H1 (cell line): ENCODE results near the gene PTPRO. TPM values are rescaled to one million over a fixed set of nuclear protein-coding genes. Genes with fewer than 3 reads are reported as not detected.
A peak's percentile ranks its signal among the peaks of the same experiment; 100 is the strongest.

Experiments used
- CTCF ChIA-PET: fragments of 300-600 bp; sonication (Branson Sonifier 250); formaldehyde crosslinking; loops from one replicate; lab custom pipeline; 2021; ENCODE audit not compliant: partially characterized antibody; lab: Charles Lee
- POLR2A ChIA-PET: fragments of 300-600 bp; sonication (Branson Sonifier 250); formaldehyde crosslinking; loops from one replicate; lab custom pipeline; 2021; ENCODE audit warnings: inconsistent platforms; ENCODE audit not compliant: partially characterized antibody; lab: Charles Lee
- DNase-seq, 2 experiments: peaks; one replicate each; pipeline versions ENCODE4 v3.0.0 to v3.0.0-alpha.2; 2010 to 2022; ENCODE audit warnings: low spot score in 2 of 2, low read depth in 1 of 2, mixed read lengths in 1 of 2
- FAIRE-seq: peaks from 2 replicates; lab custom pipeline; 2011; peaks lifted over from hg19 to GRCh38; lab: Jason Lieb, UNC
- H2AFZ ChIP-seq: 2 replicates; pipeline ENCODE4 v1.8.1; 2012; ENCODE audit warnings: low read length, inconsistent platforms
- H2AK5ac ChIP-seq: 2 replicates; pipeline ENCODE4 v1.6.1; 2013; ENCODE audit warnings: low read depth, low read length
- H2BK120ac ChIP-seq: replicated peaks from 2 replicates; pipeline ENCODE3; 2013; ENCODE audit warnings: low read depth, low read length, inconsistent platforms
- H2BK12ac ChIP-seq: 2 replicates; pipeline ENCODE4 v1.6.1; 2013; ENCODE audit warnings: low read depth, low read length
- H2BK15ac ChIP-seq: 2 replicates; pipeline ENCODE4 v1.6.1; 2013; ENCODE audit warnings: low read length
- H2BK20ac ChIP-seq: 2 replicates; pipeline ENCODE4 v1.6.1; 2013; ENCODE audit warnings: low read length
- H2BK5ac ChIP-seq: 2 replicates; pipeline ENCODE4 v1.6.1; 2013; ENCODE audit warnings: low read depth, low read length
- H3K14ac ChIP-seq: 2 replicates; pipeline ENCODE4 v1.6.1; 2013; ENCODE audit warnings: inconsistent platforms; ENCODE audit not compliant: insufficient read length
- H3K18ac ChIP-seq: 2 replicates; pipeline ENCODE4 v1.6.1; 2013; ENCODE audit warnings: low read length; ENCODE audit errors: extremely low read depth
- H3K23ac ChIP-seq: 2 replicates; pipeline ENCODE4 v1.6.1; 2013; ENCODE audit warnings: inconsistent platforms; ENCODE audit not compliant: insufficient read length
- H3K23me2 ChIP-seq: 2 replicates; pipeline ENCODE4 v1.6.1; 2013; ENCODE audit warnings: low read depth, low read length
- H3K27ac ChIP-seq: 2 replicates; pipeline ENCODE4 v1.6.1; 2011; ENCODE audit warnings: low read depth, low read length, inconsistent platforms
- H3K27me3 ChIP-seq, 4 experiments: replicated peaks in 1 of 4; 1 replicate in 1 of 4; 2 replicates in 3 of 4; pipeline versions ENCODE4 v1.6.1 to v1.8.1; 2011 to 2013; ENCODE audit warnings: low read length in 3 of 4, mild to moderate bottlenecking in 3 of 4, inconsistent platforms in 2 of 4, mixed read lengths in 2 of 4, moderate library complexity in 1 of 4; ENCODE audit not compliant: control insufficient read depth in 3 of 4, insufficient read depth in 3 of 4; ENCODE audit errors: extremely low read depth in 1 of 4
- H3K36me3 ChIP-seq, 4 experiments: 2 replicates each; pipeline versions ENCODE4 v1.6.1 to v1.8.1; 2011 to 2013; ENCODE audit warnings: mild to moderate bottlenecking in 4 of 4, low read length in 3 of 4, moderate library complexity in 2 of 4, control low read depth in 1 of 4, inconsistent platforms in 1 of 4; ENCODE audit not compliant: insufficient read depth in 4 of 4, control insufficient read depth in 2 of 4
- H3K4ac ChIP-seq: replicated peaks from 2 replicates; pipeline ENCODE3; 2013; ENCODE audit warnings: low read length, low read depth, mixed read lengths, inconsistent platforms; ENCODE audit not compliant: insufficient read length
- H3K4me1 ChIP-seq, 4 experiments: replicated peaks in 1 of 4; 1 replicate in 1 of 4; 2 replicates in 3 of 4; pipeline versions ENCODE4 v1.6.1 to v1.8.1; 2011 to 2013; ENCODE audit warnings: low read length in 3 of 4, inconsistent platforms in 2 of 4, mixed read lengths in 1 of 4; ENCODE audit not compliant: insufficient read depth in 4 of 4, control insufficient read depth in 3 of 4
- H3K4me2 ChIP-seq, 2 experiments: 2 replicates each; pipeline versions ENCODE4 v1.6.1 to v1.8.1; 2011 to 2013; ENCODE audit warnings: low read depth in 2 of 2, low read length in 2 of 2, control low read depth in 1 of 2, inconsistent platforms in 1 of 2, mild to moderate bottlenecking in 1 of 2; ENCODE audit not compliant: insufficient read depth in 1 of 2
- H3K4me3 ChIP-seq, 4 experiments: fragments of 200-600, 300-600 bp in 1 of 4; sonication (generic), shearing (Covaris generic), sonication (Bioruptor Twin) in 1 of 4; 2 replicates each; pipeline versions ENCODE4 v1.5.1 to v1.8.1; 2011 to 2016; ENCODE audit warnings: low read length in 4 of 4, low read depth in 3 of 4, control low read depth in 2 of 4, inconsistent platforms in 2 of 4, mild to moderate bottlenecking in 2 of 4, mixed read lengths in 1 of 4, moderate library complexity in 1 of 4; ENCODE audit not compliant: insufficient read depth in 2 of 4; ENCODE audit errors: extremely low read depth in 1 of 4
- H3K56ac ChIP-seq: replicated peaks from 2 replicates; pipeline ENCODE3; 2013; ENCODE audit warnings: low read depth, mild to moderate bottlenecking, mixed read lengths, low read length, inconsistent platforms; ENCODE audit not compliant: insufficient read length
- H3K79me1 ChIP-seq: 2 replicates; pipeline ENCODE4 v1.6.1; 2013; ENCODE audit warnings: low read depth, low read length, control low read depth
- H3K79me2 ChIP-seq, 2 experiments: 2 replicates each; pipeline versions ENCODE4 v1.6.1 to v1.8.1; 2012 to 2013; ENCODE audit warnings: low read length in 2 of 2, mild to moderate bottlenecking in 2 of 2, inconsistent platforms in 1 of 2; ENCODE audit not compliant: insufficient read depth in 2 of 2, control insufficient read depth in 1 of 2
- H3K9ac ChIP-seq, 4 experiments: replicated peaks in 1 of 4; 1 replicate in 1 of 4; 2 replicates in 3 of 4; pipeline versions ENCODE4 v1.6.1 to v1.8.1; 2011 to 2013; ENCODE audit warnings: low read depth in 3 of 4, low read length in 3 of 4, control low read depth in 2 of 4, mild to moderate bottlenecking in 2 of 4, moderate library complexity in 2 of 4, inconsistent platforms in 1 of 4; ENCODE audit errors: extremely low read depth in 1 of 4
- H3K9me3 ChIP-seq, 2 experiments: 2 replicates each; pipeline versions ENCODE4 v1.6.1 to v1.8.1; 2012 to 2013; ENCODE audit warnings: mild to moderate bottlenecking in 2 of 2, moderate library complexity in 2 of 2, control low read depth in 1 of 2, inconsistent platforms in 1 of 2, low read depth in 1 of 2, low read length in 1 of 2, mixed read lengths in 1 of 2; ENCODE audit not compliant: insufficient read depth in 2 of 2
- H4K20me1 ChIP-seq, 2 experiments: replicated peaks in 1 of 2; 2 replicates each; pipeline versions ENCODE3 to v1.8.1; 2011 to 2013; ENCODE audit warnings: inconsistent platforms in 2 of 2, low read length in 2 of 2, mild to moderate bottlenecking in 1 of 2; ENCODE audit not compliant: insufficient read depth in 2 of 2, control insufficient read depth in 1 of 2
- H4K5ac ChIP-seq: 2 replicates; pipeline ENCODE4 v1.6.1; 2013; ENCODE audit warnings: low read length, low read depth, mixed read lengths, inconsistent platforms; ENCODE audit not compliant: insufficient read length
- H4K8ac ChIP-seq: 2 replicates; pipeline ENCODE4 v1.8.0; 2013; ENCODE audit warnings: mild to moderate bottlenecking, moderate library complexity, low read length, inconsistent platforms; ENCODE audit not compliant: insufficient read depth; ENCODE audit errors: extremely low read depth
- H4K91ac ChIP-seq: replicated peaks from 2 replicates; pipeline ENCODE3; 2013; ENCODE audit warnings: low read length, mixed read lengths, inconsistent platforms; ENCODE audit not compliant: insufficient read length
- ATF3 ChIP-seq: IDR thresholded peaks from 2 replicates; pipeline ENCODE4 v1.6.1; 2011; ENCODE audit warnings: low read depth, mild to moderate bottlenecking, low read length; ENCODE audit not compliant: insufficient read depth
- CTCF ChIP-seq, 3 experiments: IDR thresholded peaks; 1 replicate in 2 of 3; 2 replicates in 1 of 3; pipeline versions ENCODE4 v1.5.1 to v1.6.1; 2011; ENCODE audit warnings: low read length in 3 of 3, mild to moderate bottlenecking in 3 of 3, inconsistent platforms in 2 of 3, low read depth in 1 of 3, moderate library complexity in 1 of 3; ENCODE audit not compliant: insufficient read depth in 1 of 3; ENCODE audit errors: control extremely low read depth in 1 of 3
- RAD21 ChIP-seq, 2 experiments: IDR thresholded peaks in 1 of 2; conservative IDR thresholded peaks in 1 of 2; 2 replicates each; pipeline ENCODE4 v1.6.1; 2011; ENCODE audit warnings: low read depth in 2 of 2, low read length in 2 of 2, improper control_type of control experiment in 1 of 2, inconsistent platforms in 1 of 2, mild to moderate bottlenecking in 1 of 2, moderate library complexity in 1 of 2
- SAP30 ChIP-seq: fragments of 300-600 bp; sonication (generic); IDR thresholded peaks from 2 replicates; pipeline ENCODE4 v1.7.1; 2012; ENCODE audit warnings: low read length, moderate library complexity, mild to moderate bottlenecking, inconsistent platforms; ENCODE audit not compliant: insufficient read depth, insufficient replicate concordance
- SUZ12 ChIP-seq: fragments of 200-600 bp; sonication (generic); IDR thresholded peaks from 2 replicates; pipeline ENCODE4 v1.6.1; 2012; ENCODE audit warnings: mild to moderate bottlenecking, inconsistent platforms, low read length, moderate library complexity, mixed read lengths
- WGBS, 2 experiments: shearing (Covaris generic) in 1 of 2; methylation state at CpG; one replicate each; pipeline versions ENCODE4 v1.1.6 to v1.1.7; 2013 to 2015; ENCODE audit warnings: low lambda C conversion rate in 2 of 2, mixed read lengths in 2 of 2, inconsistent platforms in 1 of 2, low coverage in 1 of 2, missing lambda C conversion rate in 1 of 2; ENCODE audit not compliant: insufficient replicate concordance in 2 of 2, insufficient coverage in 1 of 2, insufficient read length in 1 of 2; ENCODE audit errors: extremely low coverage in 1 of 2, missing lambda C conversion rate in 1 of 2; 5-methylcytosine and 5-hydroxymethylcytosine counted together
- polyA plus RNA-seq, 7 experiments: library from polyadenylated mRNA; depleted of rRNA in 3 of 7; stranded (reverse) in 5 of 7; unstranded in 2 of 7; fragments of >200 nt in 5 of 7; fragments of 200-250 nt in 2 of 7; gene quantifications; 1 replicate in 5 of 7; 2 replicates in 1 of 7; 4 replicates in 1 of 7; pipeline versions ENCODE4 v1.2.1 to v1.2.3, GENCODE V29; 2011 to 2013; ENCODE audit warnings: missing spikeins in 2 of 7, mixed read lengths in 2 of 7
- total RNA-seq: library from RNA; stranded (reverse); fragmentation: NEBNext Ultra II Directional; extraction: Animal tissue kit (Norgen Biotek cat#: 25700); gene quantifications from 2 replicates; pipeline ENCODE4 v1.2.1, GENCODE V29; 2021

Gene PTPRO
- total and polyA plus RNA-seq, 2 of the 8 experiments (the other 6 are each of a cell fraction or from before 2014, with no cell fraction given), result 0.73 to 1.7 TPM

- Histone ChIP-seq H3K4me3 (no peak overlapping the region), H3K4ac (no peak overlapping the region), H3K56ac (no peak overlapping the region), H3K9me3 (no peaks in the 10 kb centered on the region), H2BK20ac (no peak overlapping the region), H3K4me1 (no peaks in the 10 kb centered on the region), H2AK5ac (no peak overlapping the region), H2BK5ac (no peak overlapping the region), H3K14ac (no peak overlapping the region), H3K4me2 (no peak overlapping the region), H3K79me1 (no peaks in the 10 kb centered on the region), H2BK120ac (no peak overlapping the region), H4K91ac (no peak overlapping the region), H3K23ac (no peak overlapping the region), H3K23me2 (0 out of 2 replicates have a peak, but pooled peaks cover 3% of the 10 kb centered on the region), H2BK12ac (no peak overlapping the region), H3K27me3 (no peaks in the 10 kb centered on the region), H3K36me3 (no peaks in the 10 kb centered on the region), H4K8ac (no peak overlapping the region), H2BK15ac (no peak overlapping the region), H4K20me1 (no peaks in the 10 kb centered on the region), H3K79me2 (no peaks in the 10 kb centered on the region), H3K18ac (no peak overlapping the region), H3K27ac (no peak overlapping the region), H2AFZ (no peak overlapping the region), H3K9ac (no peak overlapping the region), H4K5ac (no peak overlapping the region)
- ChIA-PET POLR2A (no interaction called here), CTCF (interaction anchor here (3.4 to 4.5 kb wide), 2 partner anchors 9 to 263 kb away, joined by 17 to 72 read pairs; no protein-coding TSS in a partner anchor)
- 91% methylated on average over 4 of the region's 4 CpGs; no CpG with 5 or more reads in 1 of the 2 experiments for WGBS, 2 experiments
- DNase-seq (no peak), FAIRE-seq (no peak)
- TF ChIP-seq RAD21 (IDR thresholded peaks at IDR 0.05 in 1 of 2, conservative IDR thresholded peaks at IDR 0.05 in 1 of 2; ENCODE audit: low read depth in 2 of 2, low read length in 2 of 2), result peak in 1 of 2 experiments; percentile 6; a peak in 2 of 4 replicates
- TF ChIP-seq SAP30, result no peak
- no peak for TF ChIP-seq ATF3
- TF ChIP-seq CTCF (IDR thresholded peaks at IDR 0.05; ENCODE audit: control extremely low read depth in 1 of 3, insufficient read depth in 1 of 3, low read depth in 1 of 3, low read length in 3 of 3), result peak in 1 of 3 experiments; percentile 2; a peak in 1 of 4 replicates
- no peak for TF ChIP-seq SUZ12
These were observed 270.6 kb downstream of the PTPRO start for GRCh38 chr12:15592934-15593333.
